ENCODE data around the gene CDK2.

DNA sequence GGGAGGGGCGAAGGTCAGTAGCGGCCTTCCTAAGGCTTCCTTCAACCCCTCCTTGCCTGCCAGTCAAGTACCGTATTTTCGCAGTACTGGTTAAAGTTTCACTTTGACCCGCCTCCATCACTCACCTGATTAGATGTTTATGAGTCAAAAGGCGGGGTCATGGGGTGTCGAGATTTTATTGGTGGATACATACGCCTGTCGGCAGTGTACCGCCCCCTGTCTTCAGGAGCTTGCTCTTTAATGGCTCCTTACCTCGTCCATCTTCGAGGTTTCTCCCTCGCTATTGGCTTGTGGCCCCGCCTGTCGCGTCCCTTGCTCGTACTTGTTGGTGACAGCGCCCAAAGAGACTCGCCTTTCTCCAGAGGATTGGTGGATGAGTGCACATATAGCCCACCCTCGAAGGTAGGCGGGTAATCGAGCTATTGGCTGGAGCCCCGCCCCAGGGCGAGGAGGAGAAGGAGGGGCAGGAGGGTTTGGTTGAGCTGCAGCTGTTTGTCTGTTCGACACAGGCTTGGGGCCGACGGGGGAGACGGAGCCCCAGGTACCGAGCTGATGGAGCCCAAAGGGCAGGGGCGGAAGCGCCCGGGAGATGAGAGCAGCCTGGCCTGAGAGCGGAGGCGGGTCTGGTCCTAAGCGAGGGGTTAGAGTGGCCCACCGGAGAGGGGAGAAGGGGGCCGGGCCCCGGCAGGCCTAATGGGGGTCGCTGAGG is 7.1 kb downstream of the CDK2 start, which contains the start of gene RAB5B:
- TF ChIP-seq, protein P1, sequence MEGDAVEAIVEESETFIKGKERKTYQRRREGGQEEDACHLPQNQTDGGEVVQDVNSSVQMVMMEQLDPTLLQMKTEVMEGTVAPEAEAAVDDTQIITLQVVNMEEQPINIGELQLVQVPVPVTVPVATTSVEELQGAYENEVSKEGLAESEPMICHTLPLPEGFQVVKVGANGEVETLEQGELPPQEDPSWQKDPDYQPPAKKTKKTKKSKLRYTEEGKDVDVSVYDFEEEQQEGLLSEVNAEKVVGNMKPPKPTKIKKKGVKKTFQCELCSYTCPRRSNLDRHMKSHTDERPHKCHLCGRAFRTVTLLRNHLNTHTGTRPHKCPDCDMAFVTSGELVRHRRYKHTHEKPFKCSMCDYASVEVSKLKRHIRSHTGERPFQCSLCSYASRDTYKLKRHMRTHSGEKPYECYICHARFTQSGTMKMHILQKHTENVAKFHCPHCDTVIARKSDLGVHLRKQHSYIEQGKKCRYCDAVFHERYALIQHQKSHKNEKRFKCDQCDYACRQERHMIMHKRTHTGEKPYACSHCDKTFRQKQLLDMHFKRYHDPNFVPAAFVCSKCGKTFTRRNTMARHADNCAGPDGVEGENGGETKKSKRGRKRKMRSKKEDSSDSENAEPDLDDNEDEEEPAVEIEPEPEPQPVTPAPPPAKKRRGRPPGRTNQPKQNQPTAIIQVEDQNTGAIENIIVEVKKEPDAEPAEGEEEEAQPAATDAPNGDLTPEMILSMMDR (IDR thresholded peaks at IDR 0.05) = no peak
- TF ChIP-seq ZFP36 (IDR thresholded peaks at IDR 0.05; ENCODE audit: borderline replicate concordance, partially characterized antibody) (no peak), EP300 (IDR thresholded peaks at IDR 0.05) (no peak)

All from A549 (cell line).